OCI-LY7 (cell line): Measurements from ENCODE around the gene LY6G5C.

Experiments used
- EZH2phosphoT487 ChIP-seq: fragments of 200-600 bp; sonication (generic); IDR thresholded peaks from 2 replicates; pipeline ENCODE4 v1.6.1; 2018; ENCODE audit warnings: low read depth, borderline replicate concordance, mild to moderate bottlenecking, mixed run types, antibody characterized with exemption, low read length, moderate library complexity, mixed read lengths
- TF ChIP-seq, protein P1 (sequence below): fragments of 200-600 bp; sonication (generic); conservative IDR thresholded peaks from 2 replicates; pipeline ENCODE4 v1.5.1; 2014; ENCODE audit warnings: mild to moderate bottlenecking, antibody characterized with exemption, low read length, moderate library complexity, mixed read lengths

DNA sequence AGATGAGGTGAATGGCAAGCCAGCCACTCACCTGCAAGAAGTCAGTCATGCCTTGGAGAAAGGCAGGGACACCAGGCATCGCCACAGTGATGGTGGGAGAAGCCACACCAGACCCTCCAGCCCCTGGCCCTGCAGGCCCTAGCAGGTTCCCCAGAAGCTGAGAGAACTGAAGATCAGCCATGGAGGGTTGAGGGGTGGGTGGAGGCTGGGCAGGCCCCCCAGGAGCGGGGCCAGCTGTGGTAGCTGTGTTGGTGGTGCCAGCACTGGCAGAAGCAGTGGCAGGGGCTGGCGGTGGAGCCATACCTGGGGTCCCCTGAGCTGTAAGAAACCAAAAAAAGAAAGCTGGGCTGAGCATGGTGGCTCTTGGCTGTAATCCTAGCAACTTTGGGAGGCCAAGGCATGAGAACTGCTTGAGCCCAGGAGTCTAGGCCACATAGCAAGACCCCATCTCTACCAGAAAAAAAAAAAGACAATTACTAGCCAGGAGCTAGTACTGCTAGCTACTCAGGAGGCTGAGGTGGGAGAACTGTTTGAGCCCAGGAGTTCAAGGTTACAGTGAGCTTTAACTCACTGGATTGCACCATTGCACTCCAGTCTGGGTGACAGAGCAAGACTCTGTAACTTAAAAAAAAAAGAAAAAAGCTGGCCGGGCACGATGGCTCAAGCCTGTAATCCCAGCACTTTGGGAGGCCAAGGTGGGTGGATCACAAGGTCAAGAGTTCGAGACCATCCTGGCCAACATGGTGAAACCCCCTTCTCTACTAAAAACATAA lies 37.9 kb downstream of the LY6G5C start:
- TF ChIP-seq, protein P1, sequence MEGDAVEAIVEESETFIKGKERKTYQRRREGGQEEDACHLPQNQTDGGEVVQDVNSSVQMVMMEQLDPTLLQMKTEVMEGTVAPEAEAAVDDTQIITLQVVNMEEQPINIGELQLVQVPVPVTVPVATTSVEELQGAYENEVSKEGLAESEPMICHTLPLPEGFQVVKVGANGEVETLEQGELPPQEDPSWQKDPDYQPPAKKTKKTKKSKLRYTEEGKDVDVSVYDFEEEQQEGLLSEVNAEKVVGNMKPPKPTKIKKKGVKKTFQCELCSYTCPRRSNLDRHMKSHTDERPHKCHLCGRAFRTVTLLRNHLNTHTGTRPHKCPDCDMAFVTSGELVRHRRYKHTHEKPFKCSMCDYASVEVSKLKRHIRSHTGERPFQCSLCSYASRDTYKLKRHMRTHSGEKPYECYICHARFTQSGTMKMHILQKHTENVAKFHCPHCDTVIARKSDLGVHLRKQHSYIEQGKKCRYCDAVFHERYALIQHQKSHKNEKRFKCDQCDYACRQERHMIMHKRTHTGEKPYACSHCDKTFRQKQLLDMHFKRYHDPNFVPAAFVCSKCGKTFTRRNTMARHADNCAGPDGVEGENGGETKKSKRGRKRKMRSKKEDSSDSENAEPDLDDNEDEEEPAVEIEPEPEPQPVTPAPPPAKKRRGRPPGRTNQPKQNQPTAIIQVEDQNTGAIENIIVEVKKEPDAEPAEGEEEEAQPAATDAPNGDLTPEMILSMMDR: no peak
- TF ChIP-seq EZH2phosphoT487: no peak
